Embryonic facial prominence (tissue), 1 donor: ENCODE data around the gene EVPLL.
"Not testable (repeated sequence)": the region's sequence is repeated elsewhere in the genome, so short reads cannot be mapped to it uniquely, and the experiment has no call there.

Experiments
- DNase-seq: peaks from one replicate; pipeline ENCODE4 v3.0.0-alpha.2; 2016; ENCODE audit errors: extremely low spot score

EVPLL gene

GRCh38 chr17:18379246-18380146, 1.9 kb downstream of the EVPLL start:
- no peak for DNase-seq

GRCh38 chr17:18380471-18381157, 3.0 kb downstream of the EVPLL start:
- no peak for DNase-seq

- no peak for DNase-seq
These were observed 3.8 kb downstream of the EVPLL start for GRCh38 chr17:18381158-18381952.

GRCh38 chr17:18381953-18382245, 4.3 kb downstream of the EVPLL start:
- DNase-seq = no peak

GRCh38 chr17:18382441-18383078, 5.0 kb downstream of the EVPLL start:
- no peak for DNase-seq

GRCh38 chr17:18383079-18383481, 5.5 kb downstream of the EVPLL start:
- DNase-seq = not testable (repeated sequence)

- DNase-seq = not testable (repeated sequence)
These were observed 6.7 kb downstream of the EVPLL start for GRCh38 chr17:18384271-18384670.

GRCh38 chr17:18387583-18387982, 10.0 kb downstream of the EVPLL start:
- not testable (repeated sequence) for DNase-seq

GRCh38 chr17:18388266-18388665, 10.7 kb downstream of the EVPLL start:
- not testable (repeated sequence) for DNase-seq

- not testable (repeated sequence) for DNase-seq
These were observed 11.2 kb downstream of the EVPLL start for GRCh38 chr17:18388728-18389127.

- not testable (repeated sequence) for DNase-seq
These were observed 24.5 kb downstream of the EVPLL start for GRCh38 chr17:18401872-18402590.

- not testable (repeated sequence) for DNase-seq
These were observed 25.6 kb downstream of the EVPLL start for GRCh38 chr17:18403166-18403565.

- not testable (repeated sequence) for DNase-seq
These were observed 26.0 kb downstream of the EVPLL start for GRCh38 chr17:18403604-18404003.

GRCh38 chr17:18408906-18409305, 31.3 kb downstream of the EVPLL start:
- DNase-seq = not testable (repeated sequence)

- not testable (repeated sequence) for DNase-seq
These were observed 31.7 kb downstream of the EVPLL start for GRCh38 chr17:18409321-18409720.

- peak; percentile 34 for DNase-seq
These were observed 33.2 kb downstream of the EVPLL start for GRCh38 chr17:18410736-18411135.

GRCh38 chr17:18411377-18411864, 33.8 kb downstream of the EVPLL start:
- DNase-seq = peak; percentile 59

- DNase-seq = not testable (repeated sequence)
These were observed 34.5 kb downstream of the EVPLL start for GRCh38 chr17:18412001-18412538.

GRCh38 chr17:18421521-18421920, 43.9 kb downstream of the EVPLL start:
- not testable (repeated sequence) for DNase-seq

GRCh38 chr17:18422464-18422863, 44.9 kb downstream of the EVPLL start:
- DNase-seq = not testable (repeated sequence)
